ENCODE data around the gene SSB.
"Not testable (repeated sequence)": the region's sequence is repeated elsewhere in the genome, so short reads cannot be mapped to it uniquely, and the experiment has no call there.

The SSB gene

DNA sequence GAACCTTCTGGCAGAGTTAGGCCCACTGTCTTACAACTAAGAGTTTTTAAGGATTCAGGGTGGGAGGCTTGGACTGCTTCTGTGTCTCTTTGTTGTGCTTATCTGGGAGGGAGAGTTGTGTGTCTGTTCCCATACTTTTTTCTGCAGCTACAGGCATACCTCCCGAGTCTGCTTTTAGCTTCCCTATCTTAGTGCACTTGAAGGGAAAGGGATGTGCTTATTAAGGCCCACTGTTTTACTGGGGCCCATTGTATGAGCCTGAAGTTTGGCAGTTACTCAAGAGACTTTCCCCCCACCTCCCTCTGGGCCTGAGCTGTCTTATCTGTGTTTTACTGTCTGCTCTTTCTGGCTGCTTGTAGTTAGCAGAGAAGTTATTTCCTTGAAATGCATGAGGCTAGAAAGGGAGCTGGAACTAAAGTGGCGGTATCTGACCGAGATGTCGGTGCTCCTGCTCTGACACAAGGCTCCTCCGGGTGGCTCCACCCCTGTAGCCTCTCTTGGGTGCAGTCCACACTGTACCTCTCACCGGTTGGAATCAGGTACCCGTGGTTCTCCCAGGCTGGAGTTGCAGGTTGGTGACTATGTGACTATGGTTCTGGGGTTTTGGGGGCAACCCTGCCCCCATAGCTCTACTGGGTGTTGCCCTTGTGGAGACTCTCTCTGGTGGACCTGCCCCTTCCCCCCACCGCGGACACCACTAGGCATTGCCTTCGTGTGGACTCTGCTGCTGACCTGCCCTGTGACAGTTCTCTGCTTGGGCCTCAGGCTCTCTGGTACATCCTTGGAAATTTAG lies 41.5 kb downstream of the SSB start:
- DNase-seq: no peak

GRCh38 chr2:169840747-169841142 lies 42.1 kb downstream of the SSB start:
- DNase-seq: no peak

DNA sequence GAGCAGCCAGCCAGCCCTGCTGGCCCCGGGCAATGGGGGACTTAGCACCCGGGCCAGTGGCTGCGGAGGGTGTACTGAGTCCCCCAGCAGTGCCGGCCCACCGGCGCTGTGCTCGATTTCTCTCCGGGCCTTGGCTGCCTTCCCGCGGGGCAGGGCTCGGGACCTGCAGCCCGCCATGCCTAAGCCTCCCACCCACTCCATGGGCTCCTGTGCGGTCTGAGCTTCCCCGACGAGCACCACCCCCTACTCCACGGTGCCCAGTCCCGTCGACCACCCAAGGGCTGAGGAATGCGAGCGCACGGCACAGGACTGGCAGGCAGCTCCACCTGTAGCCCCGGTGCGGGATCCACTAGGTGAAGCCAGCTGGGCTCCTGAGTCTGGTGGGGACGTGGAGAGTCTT lies 43.0 kb downstream of the SSB start:
- not testable (repeated sequence) for DNase-seq

DNA sequence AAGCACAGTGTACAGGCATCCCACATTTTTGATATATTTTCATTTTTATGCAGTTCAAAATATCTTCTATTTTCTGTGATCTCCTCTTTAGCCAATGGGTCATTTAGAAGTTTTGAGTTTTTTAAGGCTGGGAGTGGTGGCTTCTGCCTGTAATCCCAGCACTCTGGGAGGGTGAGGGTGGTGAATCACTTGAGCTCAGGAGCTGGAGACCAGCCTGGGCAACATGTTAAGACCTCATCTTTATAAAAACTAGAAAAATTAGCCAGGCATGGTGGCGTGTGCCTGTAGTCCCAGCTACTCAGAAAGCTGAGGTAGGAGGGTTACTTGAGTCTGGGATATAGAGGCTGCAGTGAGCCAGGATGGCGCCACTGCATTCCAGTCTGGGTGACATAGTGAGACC lies 46.3 kb downstream of the SSB start:
- DNase-seq: no peak

- DNase-seq: peak; percentile 7
Measured at GRCh38 chr2:169848959-169849693, 50.5 kb downstream of the SSB start.

DNA sequence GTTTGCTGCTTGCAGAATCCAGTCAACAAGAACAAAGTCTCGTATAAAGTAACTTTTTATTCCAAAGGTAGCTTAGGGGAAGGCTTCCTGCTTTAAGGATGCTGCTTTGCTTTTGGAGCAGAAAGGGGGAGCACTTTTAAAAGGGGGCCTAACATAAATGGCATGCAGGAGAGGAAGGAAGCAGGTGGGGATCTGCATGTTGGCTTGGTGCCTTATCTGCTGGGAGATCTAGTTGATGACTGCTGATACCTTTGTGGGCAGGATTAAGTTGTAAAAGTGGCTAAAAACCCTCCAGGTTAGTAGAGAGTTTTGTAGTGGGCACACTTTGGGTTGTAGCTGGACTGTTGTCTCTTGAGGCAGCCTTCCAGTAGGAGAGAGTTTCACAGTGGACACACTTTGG lies 51.0 kb downstream of the SSB start:
- no peak for DNase-seq

- DNase-seq: no peak
Measured at GRCh38 chr2:169853041-169853668, 54.5 kb downstream of the SSB start.

DNA sequence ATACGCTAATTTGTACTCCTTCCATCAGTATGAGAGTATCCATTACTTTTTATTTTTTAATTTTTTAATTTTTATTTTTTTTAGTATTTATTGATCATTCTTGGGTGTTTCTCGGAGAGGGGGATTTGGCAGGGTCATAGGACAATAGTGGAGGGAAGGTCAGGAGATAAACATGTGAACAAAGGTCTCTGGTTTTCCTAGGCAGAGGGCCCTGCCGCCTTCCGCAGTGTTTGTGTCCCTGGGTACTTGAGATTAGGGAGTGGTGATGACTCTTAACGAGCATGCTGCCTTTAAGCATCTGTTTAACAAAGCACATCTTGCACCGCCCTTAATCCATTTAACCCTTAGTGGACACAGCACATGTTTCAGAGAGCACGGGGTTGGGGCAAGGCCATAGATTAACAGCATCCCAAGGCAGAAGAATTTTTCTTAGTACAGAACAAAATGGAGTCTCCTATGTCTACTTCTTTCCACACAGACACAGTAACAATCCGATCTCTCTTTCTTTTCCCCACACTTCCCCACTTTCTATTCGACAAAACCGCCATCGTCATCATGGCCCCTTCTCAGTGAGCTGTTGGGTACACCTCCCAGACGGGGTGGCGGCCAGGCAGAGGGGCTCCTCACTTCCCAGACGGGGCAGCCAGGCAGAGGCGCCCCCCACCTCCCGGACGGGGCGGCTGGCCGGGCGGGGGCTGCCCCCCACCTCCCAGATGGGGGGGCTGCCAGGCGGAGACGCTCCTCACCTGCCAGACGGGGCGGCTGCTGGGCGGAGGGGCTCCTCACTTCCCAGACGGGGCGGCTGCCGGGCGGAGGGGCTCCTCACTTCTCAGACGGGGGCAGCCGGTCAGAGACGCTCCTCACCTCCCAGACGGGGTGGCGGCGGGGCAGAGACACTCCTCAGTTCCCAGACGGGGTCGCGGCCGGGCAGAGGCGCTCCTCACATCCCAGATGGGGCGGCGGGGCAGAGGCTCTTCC lies 56.9 kb downstream of the SSB start:
- DNase-seq: not testable (repeated sequence)

GRCh38 chr2:169859423-169859822 lies 60.8 kb downstream of the SSB start:
- no peak for DNase-seq

- DNase-seq: no peak
Measured at GRCh38 chr2:169860149-169860548, 61.5 kb downstream of the SSB start.

Measured in RPMI8226 (cell line).